Measurements from ENCODE around the gene MMADHC.

Gene MMADHC

DNA sequence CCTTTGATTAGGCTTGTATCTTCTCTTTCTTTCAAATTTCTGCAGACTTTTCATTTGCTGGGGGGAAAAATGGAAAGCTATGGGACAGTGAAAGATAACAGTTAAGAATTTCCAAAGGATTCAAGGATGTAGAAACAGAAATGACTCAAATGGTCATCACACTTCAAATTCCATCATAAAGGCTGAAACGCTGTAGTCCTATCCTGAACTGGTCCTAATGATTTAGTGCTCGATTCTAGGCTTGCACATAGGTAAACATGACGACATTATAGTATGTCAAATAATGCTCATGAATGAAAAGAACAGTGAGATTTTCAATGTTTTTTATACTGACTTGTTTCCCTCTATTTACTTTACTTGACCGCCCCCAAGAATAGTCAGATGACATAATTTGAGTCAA is 15.7 kb upstream of the MMADHC start:
- TF ChIP-seq EP300 (IDR thresholded peaks at IDR 0.05; ENCODE audit: borderline replicate concordance) (no peak), YY1 (IDR thresholded peaks at IDR 0.05; ENCODE audit: low read depth) (no peak), TEAD4 (IDR thresholded peaks at IDR 0.05) (no peak), RAD21 (IDR thresholded peaks at IDR 0.05; ENCODE audit: low read depth) (no peak), CEBPB (IDR thresholded peaks at IDR 0.05) (no peak), FOXM1 (IDR thresholded peaks at IDR 0.05; ENCODE audit: borderline replicate concordance, low read depth) (no peak)
- TF ChIP-seq, protein P1, sequence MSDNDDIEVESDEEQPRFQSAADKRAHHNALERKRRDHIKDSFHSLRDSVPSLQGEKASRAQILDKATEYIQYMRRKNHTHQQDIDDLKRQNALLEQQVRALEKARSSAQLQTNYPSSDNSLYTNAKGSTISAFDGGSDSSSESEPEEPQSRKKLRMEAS (IDR thresholded peaks at IDR 0.05): no peak
- TF ChIP-seq, protein P2, sequence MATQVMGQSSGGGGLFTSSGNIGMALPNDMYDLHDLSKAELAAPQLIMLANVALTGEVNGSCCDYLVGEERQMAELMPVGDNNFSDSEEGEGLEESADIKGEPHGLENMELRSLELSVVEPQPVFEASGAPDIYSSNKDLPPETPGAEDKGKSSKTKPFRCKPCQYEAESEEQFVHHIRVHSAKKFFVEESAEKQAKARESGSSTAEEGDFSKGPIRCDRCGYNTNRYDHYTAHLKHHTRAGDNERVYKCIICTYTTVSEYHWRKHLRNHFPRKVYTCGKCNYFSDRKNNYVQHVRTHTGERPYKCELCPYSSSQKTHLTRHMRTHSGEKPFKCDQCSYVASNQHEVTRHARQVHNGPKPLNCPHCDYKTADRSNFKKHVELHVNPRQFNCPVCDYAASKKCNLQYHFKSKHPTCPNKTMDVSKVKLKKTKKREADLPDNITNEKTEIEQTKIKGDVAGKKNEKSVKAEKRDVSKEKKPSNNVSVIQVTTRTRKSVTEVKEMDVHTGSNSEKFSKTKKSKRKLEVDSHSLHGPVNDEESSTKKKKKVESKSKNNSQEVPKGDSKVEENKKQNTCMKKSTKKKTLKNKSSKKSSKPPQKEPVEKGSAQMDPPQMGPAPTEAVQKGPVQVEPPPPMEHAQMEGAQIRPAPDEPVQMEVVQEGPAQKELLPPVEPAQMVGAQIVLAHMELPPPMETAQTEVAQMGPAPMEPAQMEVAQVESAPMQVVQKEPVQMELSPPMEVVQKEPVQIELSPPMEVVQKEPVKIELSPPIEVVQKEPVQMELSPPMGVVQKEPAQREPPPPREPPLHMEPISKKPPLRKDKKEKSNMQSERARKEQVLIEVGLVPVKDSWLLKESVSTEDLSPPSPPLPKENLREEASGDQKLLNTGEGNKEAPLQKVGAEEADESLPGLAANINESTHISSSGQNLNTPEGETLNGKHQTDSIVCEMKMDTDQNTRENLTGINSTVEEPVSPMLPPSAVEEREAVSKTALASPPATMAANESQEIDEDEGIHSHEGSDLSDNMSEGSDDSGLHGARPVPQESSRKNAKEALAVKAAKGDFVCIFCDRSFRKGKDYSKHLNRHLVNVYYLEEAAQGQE (IDR thresholded peaks at IDR 0.05; ENCODE audit: low read depth): no peak
- TF ChIP-seq, protein P3, sequence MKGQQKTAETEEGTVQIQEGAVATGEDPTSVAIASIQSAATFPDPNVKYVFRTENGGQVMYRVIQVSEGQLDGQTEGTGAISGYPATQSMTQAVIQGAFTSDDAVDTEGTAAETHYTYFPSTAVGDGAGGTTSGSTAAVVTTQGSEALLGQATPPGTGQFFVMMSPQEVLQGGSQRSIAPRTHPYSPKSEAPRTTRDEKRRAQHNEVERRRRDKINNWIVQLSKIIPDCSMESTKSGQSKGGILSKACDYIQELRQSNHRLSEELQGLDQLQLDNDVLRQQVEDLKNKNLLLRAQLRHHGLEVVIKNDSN (IDR thresholded peaks at IDR 0.05): no peak

DNA sequence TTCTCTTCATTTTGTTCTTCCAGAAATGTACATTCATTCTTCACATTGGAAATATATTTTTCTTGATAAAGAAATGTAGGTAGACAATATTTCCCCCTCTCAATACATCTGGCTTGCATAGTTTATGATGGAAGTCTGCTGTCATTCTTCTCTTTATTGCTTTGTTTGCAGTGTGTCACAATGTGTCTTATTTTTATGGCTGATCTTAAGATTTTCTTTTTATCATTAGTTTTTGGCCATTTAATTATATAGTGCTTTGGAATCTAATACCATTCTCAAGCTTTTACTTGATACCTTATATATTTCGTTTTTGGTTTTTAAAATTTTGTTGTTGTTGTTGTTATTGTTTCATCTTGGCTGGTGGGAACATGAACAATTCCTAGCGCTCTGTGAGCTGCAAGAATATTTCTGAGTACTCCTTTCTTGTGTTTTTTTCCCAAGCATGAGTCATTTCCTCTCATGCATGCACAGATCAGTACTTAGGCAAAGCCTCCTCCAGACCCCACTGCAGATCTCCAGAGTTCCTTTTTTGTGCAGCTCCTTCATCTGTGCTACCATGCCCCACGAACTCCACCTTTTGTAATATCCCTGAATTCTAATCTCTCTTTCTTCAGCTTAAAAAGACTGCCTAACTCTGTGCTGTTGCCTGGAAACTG is 13.7 kb upstream of the MMADHC start:
- no peak for TF ChIP-seq RAD21 (IDR thresholded peaks at IDR 0.05; ENCODE audit: low read depth)

DNA sequence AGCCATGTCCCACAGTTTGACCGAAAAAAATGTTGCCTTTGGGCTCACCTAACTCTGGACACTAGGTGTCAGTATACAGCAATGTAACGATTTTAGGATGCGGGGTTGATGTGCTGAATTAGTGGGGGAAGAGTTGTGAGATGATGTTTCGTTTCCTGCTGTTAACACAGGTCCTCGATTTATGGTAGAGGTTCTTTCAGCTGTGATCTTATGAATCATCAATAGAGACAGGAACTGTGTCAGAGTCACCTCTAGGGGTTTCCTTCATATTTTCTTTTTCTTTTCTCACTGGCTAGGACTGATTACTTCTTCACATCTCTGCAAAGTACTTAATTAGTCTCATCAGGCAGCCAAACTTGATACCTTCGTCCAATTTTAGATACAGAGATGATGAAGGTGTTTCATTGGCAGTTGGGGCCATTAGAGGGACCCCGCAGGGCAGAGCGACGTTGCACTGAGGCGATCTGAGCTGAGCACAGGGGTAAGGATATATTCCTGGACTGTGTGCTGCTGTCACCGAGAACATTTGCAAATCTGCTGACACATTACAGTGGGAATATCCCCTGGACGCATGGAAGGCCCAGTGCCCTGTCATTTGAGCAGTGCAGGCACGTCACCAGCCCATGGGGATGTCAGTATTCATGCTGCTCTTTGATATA is 10.2 kb upstream of the MMADHC start:
- TF ChIP-seq RAD21 (IDR thresholded peaks at IDR 0.05; ENCODE audit: low read depth) (peak; percentile 93), TEAD4 (IDR thresholded peaks at IDR 0.05) (no peak), EGR1 (IDR thresholded peaks at IDR 0.05) (no peak)

DNA sequence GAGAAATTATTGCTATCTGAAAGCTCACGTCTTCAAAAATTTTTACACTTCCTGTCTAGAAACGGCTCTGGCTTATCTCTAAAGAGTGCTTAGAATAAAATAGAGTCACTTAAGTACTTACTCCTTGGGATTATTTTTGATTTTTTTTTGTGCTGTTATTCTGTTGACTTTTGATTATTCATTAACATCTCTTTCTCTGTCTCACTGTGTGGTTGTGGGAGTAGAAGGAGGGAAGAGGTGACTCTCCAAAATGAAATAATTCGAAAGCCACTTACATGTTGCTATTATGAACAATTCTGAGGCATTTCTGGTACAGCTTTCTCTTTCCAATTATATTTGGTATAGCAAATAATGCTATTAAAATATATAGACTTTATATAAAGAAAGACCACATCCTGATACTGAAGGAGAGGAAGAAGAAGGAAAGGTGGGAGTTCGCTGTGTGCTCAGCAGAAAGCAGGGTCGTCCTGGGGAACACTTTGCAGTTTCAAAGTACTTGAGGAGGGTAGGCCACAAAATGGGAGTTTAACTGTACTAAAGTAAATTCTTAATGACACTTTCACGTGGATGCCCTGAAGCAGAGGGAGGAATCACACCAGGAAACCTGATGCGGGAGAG is 9.6 kb upstream of the MMADHC start:
- TF ChIP-seq TEAD4 (IDR thresholded peaks at IDR 0.05) (no peak), CREB1 (IDR thresholded peaks at IDR 0.05; ENCODE audit: low read depth) (no peak), TAF1 (IDR thresholded peaks at IDR 0.05; ENCODE audit: low read depth) (no peak), YY1 (IDR thresholded peaks at IDR 0.05; ENCODE audit: low read depth) (no peak), RAD21 (IDR thresholded peaks at IDR 0.05; ENCODE audit: low read depth) (no peak), EP300 (IDR thresholded peaks at IDR 0.05; ENCODE audit: borderline replicate concordance) (no peak)
- TF ChIP-seq, protein P1 (IDR thresholded peaks at IDR 0.05): no peak
- TF ChIP-seq, protein P2 (IDR thresholded peaks at IDR 0.05; ENCODE audit: low read depth): no peak
- TF ChIP-seq, protein P3 (IDR thresholded peaks at IDR 0.05): no peak

DNA sequence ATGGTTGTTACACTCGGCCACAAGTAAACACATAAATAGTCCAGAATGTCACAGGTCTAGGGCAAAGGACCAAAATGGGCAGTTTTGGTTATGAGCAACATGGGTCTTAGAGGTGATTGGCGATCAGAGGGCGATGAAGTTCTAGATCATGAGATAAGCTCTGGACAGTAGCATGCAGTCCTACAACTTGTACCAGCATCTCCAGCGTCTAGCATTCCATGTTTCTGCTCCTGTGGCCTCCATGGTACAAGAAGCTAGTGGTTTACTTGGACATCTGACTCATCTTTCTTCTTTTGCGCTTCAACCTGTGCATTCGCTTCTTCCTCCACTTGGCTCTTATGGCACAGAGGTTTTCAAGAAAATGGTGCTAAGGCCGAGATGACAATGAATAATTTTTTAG is 8.9 kb upstream of the MMADHC start:
- TF ChIP-seq, protein P1 (IDR thresholded peaks at IDR 0.05): no peak
- TF ChIP-seq CEBPB (IDR thresholded peaks at IDR 0.05) (no peak), TAF1 (IDR thresholded peaks at IDR 0.05; ENCODE audit: low read depth) (no peak), RAD21 (IDR thresholded peaks at IDR 0.05; ENCODE audit: low read depth) (no peak), EGR1 (IDR thresholded peaks at IDR 0.05) (no peak), YY1 (IDR thresholded peaks at IDR 0.05; ENCODE audit: low read depth) (no peak), TEAD4 (IDR thresholded peaks at IDR 0.05) (no peak), EP300 (IDR thresholded peaks at IDR 0.05; ENCODE audit: borderline replicate concordance) (no peak), FOXM1 (IDR thresholded peaks at IDR 0.05; ENCODE audit: borderline replicate concordance, low read depth) (no peak), ZBTB7A (IDR thresholded peaks at IDR 0.05; ENCODE audit: low read depth) (no peak), CREB1 (IDR thresholded peaks at IDR 0.05; ENCODE audit: low read depth) (no peak), NFIC (IDR thresholded peaks at IDR 0.05) (no peak), TCF12 (IDR thresholded peaks at IDR 0.05; ENCODE audit: low read depth) (no peak)
- TF ChIP-seq, protein P3 (IDR thresholded peaks at IDR 0.05): no peak
- TF ChIP-seq, protein P2 (IDR thresholded peaks at IDR 0.05; ENCODE audit: low read depth): no peak

Data from Ishikawa (cell line).